NK-92 (cell line): Measurements from ENCODE around the gene BSN.
"Not testable (repeated sequence)": the region's sequence is repeated elsewhere in the genome, so short reads cannot be mapped to it uniquely, and the experiment has no call there.

Experiments used
- DNase-seq: peaks from one replicate; lab custom pipeline; 2025; ENCODE audit not compliant: unreplicated experiment; lab: John Stamatoyannopoulos, UW

BSN gene

GRCh38 chr3:49535971-49536874, 18.1 kb upstream of the BSN start:
- DNase-seq, result no peak

GRCh38 chr3:49536875-49537533, 17.3 kb upstream of the BSN start:
- DNase-seq, result no peak

GRCh38 chr3:49539659-49540560, 14.4 kb upstream of the BSN start:
- peak; percentile 38 for DNase-seq

GRCh38 chr3:49552087-49552486, 2.2 kb upstream of the BSN start:
- DNase-seq, result no peak

- no peak for DNase-seq
These were observed 969 bp upstream of the BSN start for GRCh38 chr3:49553324-49553691.

GRCh38 chr3:49554633-49555265, 472 bp downstream of the BSN start:
- no peak for DNase-seq

- DNase-seq, result no peak
These were observed 2.4 kb downstream of the BSN start for GRCh38 chr3:49556500-49557275.

- DNase-seq, result no peak
These were observed 8.8 kb downstream of the BSN start for GRCh38 chr3:49563040-49563578.

- no peak for DNase-seq
These were observed 9.5 kb downstream of the BSN start for GRCh38 chr3:49563766-49564165.

GRCh38 chr3:49566312-49566711, 12.0 kb downstream of the BSN start:
- DNase-seq, result no peak

- DNase-seq, result no peak
These were observed 13.1 kb downstream of the BSN start for GRCh38 chr3:49567406-49567805.

GRCh38 chr3:49568965-49569364, 14.7 kb downstream of the BSN start:
- no peak for DNase-seq

- DNase-seq, result no peak
These were observed 15.9 kb downstream of the BSN start for GRCh38 chr3:49570028-49570654.

- no peak for DNase-seq
These were observed 27.9 kb downstream of the BSN start for GRCh38 chr3:49582177-49582576.

GRCh38 chr3:49585261-49585755, 31.0 kb downstream of the BSN start:
- not testable (repeated sequence) for DNase-seq

GRCh38 chr3:49591615-49592014, 37.3 kb downstream of the BSN start:
- no peak for DNase-seq

- no peak for DNase-seq
These were observed 38.8 kb downstream of the BSN start for GRCh38 chr3:49593041-49593440.

- no peak for DNase-seq
These were observed 46.5 kb downstream of the BSN start for GRCh38 chr3:49600781-49601180.

- no peak for DNase-seq
These were observed 47.2 kb downstream of the BSN start for GRCh38 chr3:49601358-49602048.
